HL-60 (cell line): ENCODE data around the gene RAPGEF2.

ENCODE experiments used
- DNase-seq, 2 experiments: peaks; one replicate each; pipeline ENCODE4 v3.0.0-alpha.2; 2010 to 2020; ENCODE audit warnings: low read depth in 1 of 2, low spot score in 1 of 2
- H3K27ac ChIP-seq: fragments of 250-450 bp; sonication (Bioruptor Pico); replicated peaks from 2 replicates; pipeline ENCODE4 v1.5.1; 2020; ENCODE audit warnings: mild to moderate bottlenecking, moderate library complexity
- H3K27me3 ChIP-seq: fragments of 250-450 bp; sonication (Bioruptor Pico); 2 replicates; pipeline ENCODE4 v1.5.1; 2021; ENCODE audit warnings: mild to moderate bottlenecking, moderate library complexity; ENCODE audit not compliant: insufficient read depth, poor library complexity, severe bottlenecking
- H3K4me3 ChIP-seq: replicated peaks from 2 replicates; pipeline ENCODE4 v1.5.1; 2011; ENCODE audit warnings: mild to moderate bottlenecking, control low read depth, low read length; ENCODE audit not compliant: insufficient read depth
- CTCF ChIP-seq: IDR thresholded peaks from one replicate; pipeline ENCODE4 v1.5.1; 2011; ENCODE audit warnings: low read length, control low read depth, inconsistent platforms; ENCODE audit not compliant: insufficient read depth
- GABPA ChIP-seq: IDR thresholded peaks from 2 replicates; pipeline ENCODE4 v1.6.1; 2012; ENCODE audit warnings: low read depth
- POLR2AphosphoS5 ChIP-seq: IDR thresholded peaks from 2 replicates; pipeline ENCODE4 v1.6.1; 2012; ENCODE audit warnings: low read depth
- REST ChIP-seq: IDR thresholded peaks from 2 replicates; pipeline ENCODE4 v1.6.1; 2012; ENCODE audit warnings: low read depth; ENCODE audit not compliant: insufficient replicate concordance
- SPI1 ChIP-seq: IDR thresholded peaks from 2 replicates; pipeline ENCODE4 v1.6.1; 2012; ENCODE audit warnings: low read depth, mild to moderate bottlenecking, borderline replicate concordance

Gene RAPGEF2

GRCh38 chr4:159106636-159107035 is 3.8 kb downstream of the RAPGEF2 start:
- H3K27me3 ChIP-seq, result peaks cover 3% of the 10 kb centered on the region
- no peak overlapping the region for H3K27ac ChIP-seq
- no peak for TF ChIP-seq REST
- TF ChIP-seq POLR2AphosphoS5, result no peak
- no peak for TF ChIP-seq SPI1
- TF ChIP-seq GABPA, result no peak
- no peak for TF ChIP-seq CTCF
- H3K4me3 ChIP-seq, result no peak overlapping the region
- DNase-seq, result no peak

- Histone ChIP-seq H3K4me3 (no peak overlapping the region), H3K27ac (no peak overlapping the region), H3K27me3 (peaks cover under 1% of the 10 kb centered on the region)
- no peak for DNase-seq
- no peak for TF ChIP-seq REST
- no peak for TF ChIP-seq POLR2AphosphoS5
- TF ChIP-seq SPI1, result no peak
- TF ChIP-seq GABPA, result no peak
- no peak for TF ChIP-seq CTCF
Observed at GRCh38 chr4:159107203-159107925, 4.5 kb downstream of the RAPGEF2 start.

GRCh38 chr4:159108124-159108523 is 5.2 kb downstream of the RAPGEF2 start:
- no peak overlapping the region for H3K27ac ChIP-seq
- H3K27me3 ChIP-seq, result no peaks in the 10 kb centered on the region
- DNase-seq, result no peak
- TF ChIP-seq CTCF, result no peak
- TF ChIP-seq GABPA, result no peak
- TF ChIP-seq REST, result no peak
- TF ChIP-seq POLR2AphosphoS5, result no peak
- no peak for TF ChIP-seq SPI1
- no peak overlapping the region for H3K4me3 ChIP-seq
